ENCODE results near the gene DENND2D. TPM values are rescaled to one million over a fixed set of nuclear protein-coding genes. Genes with fewer than 3 reads are reported as not detected.

DENND2D gene, protein sequence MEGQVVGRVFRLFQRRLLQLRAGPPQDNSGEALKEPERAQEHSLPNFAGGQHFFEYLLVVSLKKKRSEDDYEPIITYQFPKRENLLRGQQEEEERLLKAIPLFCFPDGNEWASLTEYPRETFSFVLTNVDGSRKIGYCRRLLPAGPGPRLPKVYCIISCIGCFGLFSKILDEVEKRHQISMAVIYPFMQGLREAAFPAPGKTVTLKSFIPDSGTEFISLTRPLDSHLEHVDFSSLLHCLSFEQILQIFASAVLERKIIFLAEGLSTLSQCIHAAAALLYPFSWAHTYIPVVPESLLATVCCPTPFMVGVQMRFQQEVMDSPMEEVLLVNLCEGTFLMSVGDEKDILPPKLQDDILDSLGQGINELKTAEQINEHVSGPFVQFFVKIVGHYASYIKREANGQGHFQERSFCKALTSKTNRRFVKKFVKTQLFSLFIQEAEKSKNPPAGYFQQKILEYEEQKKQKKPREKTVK
- 10 to 100 TPM; 19.5 to 41.7 (median 27.8) TPM for total RNA-seq

DNA sequence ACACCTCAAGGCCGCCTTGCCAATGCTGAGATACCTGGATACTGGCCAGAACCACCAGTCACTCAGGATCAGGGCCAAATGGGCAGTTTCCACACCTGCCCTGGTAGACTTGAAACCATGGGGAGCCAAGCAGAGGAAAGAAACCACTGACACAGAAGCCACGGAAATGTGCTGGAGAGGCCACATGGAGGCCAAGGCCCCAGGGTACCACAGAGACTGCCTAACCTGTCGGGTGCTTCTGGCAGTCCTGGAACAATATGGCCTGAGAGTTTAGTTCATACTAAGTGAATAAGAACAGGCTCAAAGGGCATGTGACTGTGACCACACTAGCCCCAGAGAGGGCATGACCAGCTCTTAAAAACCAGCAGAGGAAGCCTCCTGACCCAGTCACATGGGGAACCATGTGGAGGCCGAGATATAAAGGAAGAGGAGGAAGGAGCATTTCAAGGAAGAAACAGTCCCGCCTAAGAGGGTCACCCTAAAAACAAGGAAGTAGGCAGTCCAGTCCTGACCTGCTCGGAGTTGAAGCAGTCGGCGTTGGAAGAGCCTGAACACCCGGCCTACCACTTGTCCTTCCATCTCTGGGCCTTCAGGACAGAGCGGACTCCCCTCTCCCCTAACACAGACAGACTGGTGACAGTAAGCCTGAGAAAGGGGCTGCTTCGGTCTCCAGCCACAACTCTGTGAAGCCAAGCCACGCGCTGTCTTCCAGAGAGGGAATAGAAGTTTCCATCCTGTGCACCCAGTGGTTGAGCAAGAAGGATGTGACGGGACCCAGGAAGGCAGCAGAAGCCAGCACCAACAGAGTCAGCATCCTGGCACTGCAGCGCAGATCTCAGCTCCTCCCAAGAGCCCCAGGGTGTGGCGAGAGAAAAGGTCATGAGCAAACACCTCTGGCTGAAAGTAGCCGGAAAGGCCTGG lies at the start of gene DENND2D:
Gene DENND2D (minus strand): TSS at position 766 of the 921 bp plus-strand sequence. CDS start 187 bp downstream, at position 579.
- ATAC-seq (ENCODE audit: low FRiP score), result no peak
- DNase-seq (ENCODE audit: low spot score), result no peak
- TF ChIP-seq, protein P1, sequence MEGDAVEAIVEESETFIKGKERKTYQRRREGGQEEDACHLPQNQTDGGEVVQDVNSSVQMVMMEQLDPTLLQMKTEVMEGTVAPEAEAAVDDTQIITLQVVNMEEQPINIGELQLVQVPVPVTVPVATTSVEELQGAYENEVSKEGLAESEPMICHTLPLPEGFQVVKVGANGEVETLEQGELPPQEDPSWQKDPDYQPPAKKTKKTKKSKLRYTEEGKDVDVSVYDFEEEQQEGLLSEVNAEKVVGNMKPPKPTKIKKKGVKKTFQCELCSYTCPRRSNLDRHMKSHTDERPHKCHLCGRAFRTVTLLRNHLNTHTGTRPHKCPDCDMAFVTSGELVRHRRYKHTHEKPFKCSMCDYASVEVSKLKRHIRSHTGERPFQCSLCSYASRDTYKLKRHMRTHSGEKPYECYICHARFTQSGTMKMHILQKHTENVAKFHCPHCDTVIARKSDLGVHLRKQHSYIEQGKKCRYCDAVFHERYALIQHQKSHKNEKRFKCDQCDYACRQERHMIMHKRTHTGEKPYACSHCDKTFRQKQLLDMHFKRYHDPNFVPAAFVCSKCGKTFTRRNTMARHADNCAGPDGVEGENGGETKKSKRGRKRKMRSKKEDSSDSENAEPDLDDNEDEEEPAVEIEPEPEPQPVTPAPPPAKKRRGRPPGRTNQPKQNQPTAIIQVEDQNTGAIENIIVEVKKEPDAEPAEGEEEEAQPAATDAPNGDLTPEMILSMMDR (IDR thresholded peaks at IDR 0.05), result no peak

DNA sequence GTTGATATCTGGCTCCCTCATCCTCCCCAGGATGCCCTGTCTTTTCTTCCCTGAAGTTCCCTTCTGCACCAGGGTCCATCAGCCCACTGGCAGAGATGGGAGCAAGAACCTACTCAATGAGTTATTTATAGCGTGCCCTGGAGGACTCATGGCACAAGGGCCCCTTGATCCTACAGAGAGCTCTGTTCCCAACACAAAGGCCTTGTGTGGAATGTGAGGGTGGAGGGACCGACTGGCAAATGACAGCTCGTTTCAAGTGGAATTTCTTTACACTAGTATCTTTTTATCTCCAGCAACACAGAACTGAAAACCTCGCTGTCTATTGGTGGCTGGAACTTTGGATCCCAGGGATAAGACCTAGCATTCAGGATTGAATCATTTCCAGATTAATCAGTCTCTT lies 49.5 kb upstream of the DENND2D start:
- DNase-seq (ENCODE audit: low spot score) (no peak), ATAC-seq (ENCODE audit: low FRiP score) (no peak)
- TF ChIP-seq, protein P1 (IDR thresholded peaks at IDR 0.05), result no peak

DNA sequence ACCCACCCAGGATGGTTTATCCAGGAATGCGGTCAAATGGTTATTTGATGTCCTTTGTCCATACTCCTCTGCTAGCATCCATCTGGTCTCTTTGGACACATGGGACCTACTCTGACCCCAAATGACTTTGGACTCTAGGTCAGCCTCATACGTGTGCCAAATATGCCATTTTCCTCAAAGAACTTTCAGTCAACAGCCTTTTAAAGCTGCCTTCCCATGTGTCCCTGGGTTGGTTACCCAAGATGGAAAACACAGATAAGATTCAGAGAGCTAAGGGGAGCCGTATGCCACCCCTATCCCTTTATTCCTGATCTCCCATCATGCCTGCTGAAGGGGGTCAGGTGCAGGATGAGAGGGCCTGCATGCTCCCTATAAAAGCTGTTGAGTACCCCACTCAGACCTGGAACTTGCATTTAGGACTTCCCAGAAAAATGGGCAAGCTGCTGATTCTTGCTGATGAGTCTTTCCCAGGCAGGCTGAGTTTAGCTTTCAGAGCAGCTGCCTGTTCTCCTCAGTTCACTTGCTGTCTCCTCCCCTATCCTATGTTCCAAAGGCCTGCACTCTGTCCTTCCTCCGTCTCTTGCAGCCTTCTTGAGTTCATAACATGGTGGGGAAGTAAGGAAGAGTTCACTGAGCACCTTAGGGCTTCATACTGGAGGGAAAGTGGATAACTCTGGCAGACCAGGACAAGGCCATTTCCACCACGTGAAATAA lies 46.8 kb upstream of the DENND2D start:
- ATAC-seq (ENCODE audit: low FRiP score) (no peak), DNase-seq (ENCODE audit: low spot score) (no peak)
- TF ChIP-seq, protein P1 (IDR thresholded peaks at IDR 0.05), result no peak

DNA sequence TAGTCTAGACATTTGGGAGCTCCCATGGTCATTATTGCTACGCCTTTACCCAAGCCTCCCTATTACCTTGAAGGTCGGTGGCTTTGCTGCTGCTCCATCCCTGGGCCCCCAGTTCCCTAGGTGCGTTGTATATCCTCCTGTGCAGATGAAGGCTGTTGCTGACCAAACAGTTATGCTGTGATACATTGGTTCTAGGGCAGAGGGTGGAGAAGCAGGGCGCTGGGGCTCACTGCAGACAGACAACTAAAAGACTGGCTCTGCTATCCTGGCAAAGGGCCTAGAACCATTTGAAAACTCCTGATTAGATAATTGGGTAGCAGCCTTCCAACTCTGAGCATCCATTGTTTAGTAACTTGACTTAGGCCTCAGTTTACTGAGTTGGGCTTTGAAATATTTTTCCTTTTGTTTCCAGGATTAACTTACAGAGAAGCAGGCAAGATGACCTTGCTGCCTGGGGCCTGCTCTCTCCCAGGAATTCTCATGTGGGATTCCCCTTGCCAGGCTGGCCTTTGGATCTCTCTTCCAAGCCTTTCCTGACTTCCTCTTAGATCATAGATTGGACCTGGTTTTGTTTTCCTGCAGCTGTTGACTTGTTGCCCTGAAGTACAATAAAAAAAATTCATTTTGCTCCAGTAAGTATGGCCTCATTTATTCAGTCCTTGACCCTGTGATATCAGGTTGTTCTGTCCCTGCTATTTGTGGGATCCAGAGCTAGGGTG lies 42.5 kb upstream of the DENND2D start:
- DNase-seq (ENCODE audit: low spot score), result no peak
- TF ChIP-seq, protein P1 (IDR thresholded peaks at IDR 0.05), result no peak
- ATAC-seq (ENCODE audit: low FRiP score), result no peak

DNA sequence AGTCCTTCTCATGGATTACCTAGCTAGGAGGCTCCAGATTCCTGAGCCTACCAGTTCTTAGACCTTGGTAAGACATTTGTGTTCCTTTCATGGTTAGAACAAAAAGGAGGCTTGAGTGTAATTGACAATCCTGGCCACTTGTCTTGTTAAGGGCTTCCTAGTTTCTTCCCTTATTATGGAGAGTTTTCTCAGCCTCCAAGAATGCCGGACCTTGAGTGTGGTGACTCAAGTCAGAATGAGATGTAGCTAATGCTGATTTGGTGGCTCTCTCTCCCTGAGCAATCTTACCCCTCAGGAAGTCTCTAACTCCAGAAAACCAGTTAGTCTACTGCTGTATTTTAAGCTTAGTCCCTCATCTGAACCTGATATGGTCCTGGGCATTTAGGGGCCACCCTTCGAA lies 41.4 kb upstream of the DENND2D start:
- ATAC-seq (ENCODE audit: low FRiP score), result no peak

More for the DNA sequence above, 41.4 kb upstream of the DENND2D start:
- DNase-seq (ENCODE audit: low spot score), result no peak
- TF ChIP-seq, protein P1 (IDR thresholded peaks at IDR 0.05), result no peak
